Measurements from ENCODE around the gene MYO1D.
"Not testable (repeated sequence)": the region's sequence is repeated elsewhere in the genome, so short reads cannot be mapped to it uniquely, and the experiment has no call there.

MYO1D gene

DNA sequence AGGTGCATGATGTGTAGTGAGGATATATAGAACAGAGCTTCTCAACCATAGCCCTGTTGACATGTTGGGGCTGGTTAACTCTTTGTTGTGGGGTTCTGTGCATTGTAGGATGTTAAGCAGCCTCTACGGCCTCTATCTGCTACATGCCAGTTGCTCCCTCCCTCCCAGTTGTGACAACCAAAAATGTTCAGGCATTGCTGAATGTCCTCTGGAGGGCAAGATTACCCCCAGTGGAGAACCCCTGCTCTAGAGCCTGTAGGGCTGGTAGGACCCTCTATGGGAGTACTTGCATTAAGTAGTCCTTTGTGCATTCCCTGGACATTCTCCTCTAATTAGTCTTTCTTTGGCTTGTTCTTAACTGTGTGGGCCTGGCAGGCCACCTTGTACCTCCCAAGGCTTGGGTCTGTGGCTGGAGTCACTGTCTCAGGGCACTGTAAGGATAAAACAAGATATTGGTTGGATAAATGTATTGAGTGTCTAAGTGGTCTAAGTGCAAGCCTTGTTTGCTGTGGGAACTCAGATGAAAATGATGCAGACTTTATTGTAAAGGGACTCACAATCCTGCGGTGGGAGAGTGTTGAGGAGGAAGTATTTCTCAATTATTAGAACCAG is 19.8 kb upstream of the MYO1D start:
- in situ Hi-C loops (cut with MboI; ENCODE audit: low sequenced_read_pairs) = no loop called here

DNA sequence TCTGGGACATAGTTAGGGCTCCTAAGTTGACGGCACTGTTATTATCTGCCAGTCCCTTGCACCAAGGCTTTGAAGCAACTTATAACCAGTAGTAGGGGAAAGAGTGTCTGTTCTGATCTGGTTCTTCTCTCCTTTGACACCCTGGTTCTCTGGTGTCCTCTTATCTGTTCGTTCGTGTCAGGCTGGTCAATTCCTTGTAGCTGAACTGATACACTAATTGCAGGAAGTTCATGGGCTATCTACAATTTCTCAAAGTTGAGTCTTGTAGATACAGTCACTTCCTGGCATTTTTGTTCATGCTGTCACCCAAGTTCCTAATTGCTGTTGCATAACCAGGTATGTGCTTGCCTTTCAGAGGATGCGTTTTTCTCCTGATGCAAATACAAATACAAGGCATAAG is 17.3 kb upstream of the MYO1D start:
- in situ Hi-C loops (cut with MboI; ENCODE audit: low sequenced_read_pairs) = no loop called here

DNA sequence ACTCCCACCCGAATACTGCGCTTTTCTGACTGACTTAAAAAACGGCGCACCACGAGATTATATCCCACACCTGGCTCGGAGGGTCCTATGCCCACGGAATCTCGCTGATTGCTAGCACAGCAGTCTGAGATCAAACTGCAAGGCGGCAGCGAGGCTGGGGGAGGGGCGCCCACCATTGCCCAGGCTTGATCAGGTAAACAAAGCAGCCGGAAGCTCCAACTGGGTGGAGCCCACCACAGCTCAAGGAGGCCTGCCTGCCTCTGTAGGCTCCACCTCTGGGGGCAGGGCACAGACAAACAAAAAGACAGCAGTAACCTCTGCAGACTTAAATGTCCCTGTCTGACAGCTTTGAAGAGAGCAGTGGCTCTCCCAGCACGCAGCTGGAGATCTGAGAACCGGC is 10.5 kb upstream of the MYO1D start:
- in situ Hi-C loops (cut with MboI; ENCODE audit: low sequenced_read_pairs) = not testable (repeated sequence)

DNA sequence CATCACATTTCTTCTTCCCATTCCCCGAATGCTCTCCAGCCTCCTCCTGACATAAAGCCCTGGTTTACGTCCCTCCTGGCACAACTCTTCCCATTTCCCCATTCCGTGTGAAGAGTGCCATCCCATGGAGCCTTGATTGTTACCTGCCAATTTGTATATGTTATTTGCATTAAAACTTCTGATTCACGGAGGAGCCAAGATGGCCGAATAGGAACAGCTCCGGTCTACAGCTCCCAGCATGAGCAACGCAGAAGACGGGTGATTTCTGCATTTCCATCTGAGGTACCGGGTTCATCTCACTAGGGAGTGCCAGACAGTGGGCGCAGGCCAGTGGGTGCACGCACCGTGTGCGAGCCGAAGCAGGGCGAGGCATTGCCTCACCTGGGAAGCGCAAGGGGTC is 10.0 kb upstream of the MYO1D start:
- in situ Hi-C loops (cut with MboI; ENCODE audit: low sequenced_read_pairs) = not testable (repeated sequence)

DNA sequence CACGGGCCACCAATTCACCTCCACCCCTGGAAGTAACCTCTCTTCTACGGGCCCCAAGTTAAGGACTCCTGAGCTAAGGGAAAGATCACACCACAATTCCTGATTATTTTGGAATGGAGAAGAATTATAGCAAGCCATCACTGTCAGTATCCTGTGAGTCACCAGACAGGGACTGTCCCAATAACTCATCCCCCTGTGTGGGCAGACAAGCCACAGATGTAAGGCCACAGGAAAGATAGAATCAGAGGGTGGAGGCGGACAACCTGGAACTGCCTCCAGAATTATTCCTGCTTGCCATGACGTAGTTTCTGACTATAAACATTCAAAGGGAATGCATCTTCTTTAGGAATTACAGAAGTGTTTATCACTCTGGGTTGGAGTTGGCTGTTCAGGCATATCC is 5.8 kb upstream of the MYO1D start:
- in situ Hi-C loops (cut with MboI; ENCODE audit: low sequenced_read_pairs) = no loop called here

DNA sequence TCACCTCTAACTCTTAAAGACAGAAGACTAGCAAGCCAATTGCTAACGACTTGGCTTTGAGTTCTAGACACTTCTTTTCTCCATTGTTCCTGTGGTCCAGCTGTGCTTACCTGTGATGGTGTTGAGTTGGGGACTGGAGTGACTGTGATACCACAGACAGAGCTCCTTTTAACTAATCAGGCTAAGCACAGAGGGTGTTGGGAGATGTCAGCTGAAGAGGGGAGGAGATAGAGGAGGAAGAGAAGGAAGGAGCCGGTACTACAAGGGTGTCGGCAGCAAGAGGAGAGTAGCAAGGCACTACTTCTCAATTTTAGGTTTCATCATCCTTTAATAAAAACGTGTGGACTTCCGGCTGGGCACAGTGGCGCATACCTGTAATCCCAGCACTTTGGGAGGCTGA is 5.1 kb upstream of the MYO1D start:
- in situ Hi-C loops (cut with MboI; ENCODE audit: low sequenced_read_pairs) = no loop called here

DNA sequence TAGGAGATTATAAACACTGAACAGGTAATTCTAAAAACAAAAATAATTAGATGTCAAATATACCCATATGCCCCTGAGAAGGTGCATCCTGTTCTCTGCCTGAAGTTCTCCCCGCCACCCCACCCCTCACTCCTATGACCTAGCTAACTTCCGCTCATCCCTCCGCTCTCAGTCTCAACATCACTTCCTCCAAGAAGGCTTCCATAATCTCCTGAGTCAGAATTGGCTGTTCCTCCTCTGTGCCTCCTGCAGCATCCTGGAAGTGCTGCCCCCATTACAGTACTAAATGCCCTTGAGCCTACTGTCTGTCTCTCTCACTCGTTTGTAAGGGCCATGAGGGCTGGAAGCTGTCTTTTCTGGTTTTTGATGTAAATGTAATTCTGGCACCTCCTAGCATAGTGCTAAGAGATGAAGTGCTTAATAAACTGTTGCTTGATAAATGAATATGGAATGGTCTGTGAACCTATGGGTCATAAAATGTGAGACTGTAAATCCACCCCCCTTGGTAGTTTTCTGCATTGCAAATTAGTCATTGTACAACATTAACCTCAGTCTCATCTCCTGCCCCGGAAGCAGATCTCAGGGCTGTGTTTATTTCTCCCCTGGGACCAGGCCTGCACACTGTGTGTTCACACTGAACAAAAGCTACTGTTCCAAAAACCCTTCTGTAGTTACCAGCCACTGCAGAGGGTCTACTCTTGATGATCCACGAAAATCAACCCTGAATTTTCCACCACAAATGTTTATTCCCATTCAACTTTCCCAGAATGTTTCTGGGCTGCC is 3.9 kb upstream of the MYO1D start:
- in situ Hi-C loops (cut with MboI; ENCODE audit: low sequenced_read_pairs) = no loop called here

DNA sequence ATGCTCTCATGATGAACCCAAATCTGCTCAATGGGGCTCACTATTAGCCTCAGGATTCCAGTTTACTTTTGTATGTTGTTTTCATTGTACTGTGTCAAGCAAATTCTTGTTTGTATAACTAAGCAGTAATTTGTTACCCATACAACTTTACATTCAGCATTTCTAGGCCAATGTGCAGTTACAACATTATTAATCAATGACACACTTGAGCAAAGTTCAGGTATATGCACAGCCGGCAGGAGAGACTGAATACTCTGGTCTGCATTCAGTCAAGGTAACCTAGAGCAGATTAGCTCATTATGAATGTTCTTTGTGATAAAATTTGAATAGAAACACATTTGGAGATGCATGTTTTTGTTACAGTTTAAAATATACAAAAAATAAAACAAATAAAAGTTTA is 2.2 kb upstream of the MYO1D start:
- in situ Hi-C loops (cut with MboI; ENCODE audit: low sequenced_read_pairs) = no loop called here

DNA sequence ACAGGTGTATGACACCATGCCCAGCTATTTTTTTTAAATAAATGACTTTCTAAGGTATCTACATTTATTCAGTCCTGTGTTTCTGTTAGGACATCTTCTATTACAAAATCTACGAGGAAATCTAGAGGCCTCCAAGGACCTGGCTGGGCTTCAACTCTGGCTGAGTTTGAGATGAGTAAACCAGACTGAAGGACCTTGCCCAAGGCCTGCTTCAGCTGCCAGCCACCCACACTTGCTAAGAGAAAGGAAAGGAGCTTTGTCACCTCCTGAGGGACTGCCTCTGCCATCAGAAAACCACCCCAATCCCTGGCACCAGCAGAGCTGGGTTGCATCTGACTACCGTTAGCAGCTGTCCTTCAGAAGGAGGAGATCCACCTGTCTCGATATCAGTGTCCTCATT is 1.3 kb upstream of the MYO1D start:
- in situ Hi-C loops (cut with MboI; ENCODE audit: low sequenced_read_pairs) = no loop called here

DNA sequence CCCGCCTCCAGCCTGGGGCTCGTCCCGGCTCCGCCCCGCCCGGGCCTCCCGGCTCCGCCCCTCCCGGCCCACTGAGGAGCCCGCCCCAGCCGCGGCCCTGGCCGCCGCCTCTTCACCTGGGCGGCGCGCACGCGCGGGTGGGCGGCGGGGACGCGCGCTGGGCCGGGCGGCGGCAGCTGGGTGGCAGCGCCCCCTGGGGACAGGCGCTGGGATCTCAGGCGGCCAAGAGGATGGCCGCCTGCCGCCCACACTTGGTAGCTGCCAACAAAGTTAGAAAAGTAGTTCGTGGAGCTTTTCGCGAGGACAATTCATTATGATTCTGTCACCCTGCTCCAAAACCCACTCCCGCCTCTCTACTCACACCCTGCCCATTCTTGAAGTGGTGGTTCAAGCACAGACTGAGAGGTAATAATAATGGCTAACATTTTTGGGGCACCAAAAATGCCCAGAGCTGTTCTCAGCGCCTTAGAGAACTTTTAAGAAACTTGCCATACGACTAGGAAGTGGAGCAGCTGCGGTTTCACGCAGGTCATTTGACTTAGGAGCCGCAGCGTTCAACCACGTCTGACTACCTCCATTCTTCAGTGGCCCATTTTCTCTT is 340 bp upstream of the MYO1D start:
- in situ Hi-C loops (cut with MboI; ENCODE audit: low sequenced_read_pairs) = no loop called here

DNA sequence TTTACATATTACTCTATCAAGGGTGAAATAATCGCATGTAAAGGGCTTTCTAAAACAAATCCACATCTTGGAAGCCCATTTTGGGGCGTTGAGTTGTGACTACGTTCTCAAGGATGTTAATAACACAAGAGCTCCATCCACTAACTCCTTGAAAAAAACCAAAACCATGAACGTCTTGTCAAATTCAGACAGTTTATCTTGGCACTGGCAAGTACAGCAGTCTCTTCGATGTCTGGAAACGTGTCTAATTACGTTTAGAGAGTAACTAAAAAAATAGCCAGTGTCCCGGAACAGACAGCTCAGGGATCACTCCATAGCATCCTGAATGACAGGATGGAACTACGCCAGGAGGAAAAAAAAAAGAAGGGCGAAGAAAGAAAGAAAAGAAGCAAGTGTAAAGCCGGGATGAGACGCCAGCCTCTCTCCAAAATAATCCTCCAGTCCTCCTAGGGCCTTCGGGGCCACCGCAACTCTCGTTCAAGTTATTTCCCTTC is 954 bp downstream of the MYO1D start:
- in situ Hi-C loops (cut with MboI; ENCODE audit: low sequenced_read_pairs) = no loop called here

DNA sequence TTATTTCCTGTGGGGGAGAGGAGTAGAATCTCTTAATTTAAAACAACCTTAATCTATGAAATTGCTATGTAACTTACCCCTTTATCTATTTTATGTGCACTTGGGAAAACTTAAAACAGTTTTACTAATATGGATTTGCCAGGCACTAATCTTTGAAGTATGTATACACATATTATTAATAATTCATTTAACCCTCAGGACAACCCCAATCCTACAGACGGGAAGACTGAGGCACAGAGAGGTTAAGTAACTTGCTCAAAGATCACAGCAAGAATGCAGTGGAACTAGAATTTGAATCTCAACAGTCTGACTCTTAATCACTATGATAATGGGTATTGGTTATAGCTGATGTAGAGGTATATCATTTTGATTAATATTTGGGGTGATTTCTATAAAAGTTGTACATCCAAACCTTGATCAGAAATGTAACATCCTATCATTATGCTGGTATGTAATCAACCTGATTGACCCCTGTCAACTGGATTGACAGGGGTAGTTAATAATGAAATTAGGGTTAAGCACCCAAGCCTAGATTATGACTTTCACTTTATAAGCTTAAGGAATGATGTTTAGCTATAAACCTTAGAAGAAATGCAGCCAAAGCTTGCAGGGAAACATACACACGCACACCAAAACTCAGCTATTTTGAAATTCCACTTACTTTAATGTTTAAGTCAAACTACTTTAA is 1.6 kb downstream of the MYO1D start:
- in situ Hi-C loops (cut with MboI; ENCODE audit: low sequenced_read_pairs) = no loop called here

DNA sequence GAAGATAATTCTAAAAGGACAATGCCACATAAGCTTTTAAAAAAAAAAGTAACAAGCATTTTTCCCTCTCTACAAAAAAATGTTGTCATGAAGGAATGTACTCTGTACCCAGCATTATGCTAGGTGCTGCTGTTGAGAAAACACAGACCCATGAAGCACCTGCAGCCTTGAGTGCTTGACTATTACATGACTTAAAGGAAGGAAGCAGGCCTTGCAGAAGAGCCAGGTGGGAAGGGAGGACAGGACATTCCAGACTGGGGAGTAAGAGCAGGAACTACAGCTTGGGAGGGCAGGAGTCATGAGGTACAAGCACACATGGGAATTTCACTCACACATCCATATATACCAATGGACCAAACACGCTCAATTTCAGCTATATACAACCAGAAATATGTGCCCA is 3.8 kb downstream of the MYO1D start:
- in situ Hi-C loops (cut with MboI; ENCODE audit: low sequenced_read_pairs) = no loop called here

DNA sequence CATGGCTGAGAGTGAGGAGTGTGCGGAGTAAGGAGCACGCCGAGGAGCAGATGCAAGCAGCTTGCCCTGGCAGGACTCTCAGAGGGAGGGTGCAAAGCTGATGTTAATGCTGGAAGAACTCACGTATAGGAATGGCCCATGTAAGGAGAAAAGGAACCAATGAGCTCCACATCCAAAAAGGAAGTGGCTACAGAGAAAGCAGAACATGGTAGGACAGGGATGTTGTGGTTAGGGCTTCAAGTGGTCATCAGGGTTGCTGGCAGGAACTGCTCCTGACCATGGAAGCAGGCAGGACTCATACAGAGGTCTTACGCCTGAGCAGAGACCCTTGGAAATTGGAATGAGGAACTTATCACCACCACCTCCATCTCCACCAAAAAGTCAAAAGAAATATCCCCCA is 5.2 kb downstream of the MYO1D start:
- in situ Hi-C loops (cut with MboI; ENCODE audit: low sequenced_read_pairs) = no loop called here

DNA sequence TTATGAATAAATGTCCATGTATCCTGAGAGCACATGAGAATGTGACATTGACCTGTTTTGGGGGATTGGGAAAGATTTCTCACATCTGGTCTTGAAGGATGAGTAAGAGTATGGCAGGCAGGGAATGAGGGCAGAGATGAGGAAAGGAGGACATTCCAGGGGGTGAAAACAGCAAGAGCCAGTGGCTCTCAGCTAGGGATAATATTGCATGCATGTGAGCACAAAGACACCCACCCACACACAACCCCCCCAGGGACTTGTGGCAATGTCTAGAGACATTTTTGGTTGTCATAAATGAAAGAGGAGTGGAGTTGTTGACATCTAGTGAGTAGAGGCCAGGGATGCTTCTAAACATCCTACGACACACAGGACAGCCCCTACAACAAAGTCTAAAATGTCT is 6.0 kb downstream of the MYO1D start:
- in situ Hi-C loops (cut with MboI; ENCODE audit: low sequenced_read_pairs) = no loop called here

DNA sequence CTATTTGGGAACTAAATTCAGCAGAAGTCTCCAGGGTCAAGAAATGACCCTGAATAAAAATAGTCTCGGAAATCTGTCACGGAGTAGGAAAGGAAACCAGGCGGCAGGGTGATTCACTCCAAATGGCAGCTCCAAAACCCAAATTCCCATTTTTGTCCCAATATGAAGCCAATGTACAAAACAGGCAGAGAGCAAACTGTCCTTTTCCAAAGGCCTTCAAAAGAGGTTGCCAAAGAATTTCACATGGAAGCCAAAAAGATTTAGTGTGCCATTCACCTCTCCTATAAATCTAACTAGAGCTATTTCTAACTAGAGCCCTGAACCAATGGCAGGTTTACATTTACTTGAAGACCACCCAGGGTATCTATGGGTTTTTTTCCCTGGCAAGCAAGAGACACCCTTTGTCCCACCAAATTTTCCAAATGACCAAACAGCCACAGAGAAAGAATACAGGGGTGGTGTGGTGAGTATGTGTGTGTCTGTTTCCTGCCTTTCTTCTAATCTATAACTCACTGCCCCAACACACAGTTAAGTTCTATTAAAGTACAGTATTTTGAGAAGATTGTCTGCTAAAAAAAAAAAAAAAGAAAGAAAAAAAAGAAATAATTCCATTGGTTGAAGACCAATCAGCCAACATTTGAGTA is 6.8 kb downstream of the MYO1D start:
- in situ Hi-C loops (cut with MboI; ENCODE audit: low sequenced_read_pairs) = no loop called here

DNA sequence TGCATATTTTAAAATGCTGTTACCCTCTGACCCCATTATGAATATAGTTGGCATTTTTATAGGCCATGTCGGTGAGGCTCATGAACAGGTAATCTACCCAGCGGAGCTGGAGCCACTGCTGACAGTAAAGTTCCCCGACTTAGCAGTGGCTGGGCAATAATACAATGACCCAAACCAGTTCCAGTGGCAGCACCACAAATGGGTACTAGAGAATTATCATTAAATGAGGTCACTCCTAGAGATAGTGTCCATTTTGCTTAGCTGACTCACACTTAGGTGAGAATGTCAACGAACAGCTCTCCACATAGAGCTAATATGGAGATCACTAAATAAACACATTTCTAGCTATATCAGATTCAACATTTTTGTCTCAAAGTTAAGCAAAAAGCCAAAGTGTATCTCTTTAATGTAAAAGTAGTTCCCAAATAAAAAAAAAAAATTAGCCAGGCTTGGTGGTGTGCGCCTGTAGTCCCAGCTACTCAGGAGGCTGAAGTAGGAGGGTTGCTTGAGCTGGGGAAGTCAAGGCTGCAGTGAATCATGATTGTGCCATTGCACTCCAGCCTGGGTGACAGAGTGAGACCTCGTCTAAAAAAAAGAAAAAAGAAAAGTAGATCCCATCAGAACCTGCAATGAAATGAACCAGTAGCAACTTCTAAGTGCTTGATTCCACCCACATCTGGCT is 7.4 kb downstream of the MYO1D start:
- in situ Hi-C loops (cut with MboI; ENCODE audit: low sequenced_read_pairs) = no loop called here

DNA sequence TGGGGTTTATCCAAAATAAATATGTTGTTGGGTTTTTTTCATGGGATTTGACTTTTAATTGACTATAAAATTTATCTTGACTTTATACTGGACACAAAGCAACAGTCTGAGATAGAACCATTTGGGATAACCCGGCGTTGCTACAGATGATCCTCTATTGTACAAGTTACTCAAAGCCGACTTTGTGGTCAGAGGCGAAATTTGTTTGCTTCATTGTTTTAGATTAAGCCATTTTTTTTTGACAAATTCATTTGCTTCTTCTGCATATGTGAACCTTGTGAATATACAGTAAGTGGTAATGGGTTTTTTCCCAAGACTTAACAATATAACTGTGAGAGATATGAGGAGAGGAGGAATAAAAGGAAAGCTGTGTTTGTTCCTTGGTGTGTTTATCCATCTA is 11.8 kb downstream of the MYO1D start:
- in situ Hi-C loops (cut with MboI; ENCODE audit: low sequenced_read_pairs) = no loop called here

DNA sequence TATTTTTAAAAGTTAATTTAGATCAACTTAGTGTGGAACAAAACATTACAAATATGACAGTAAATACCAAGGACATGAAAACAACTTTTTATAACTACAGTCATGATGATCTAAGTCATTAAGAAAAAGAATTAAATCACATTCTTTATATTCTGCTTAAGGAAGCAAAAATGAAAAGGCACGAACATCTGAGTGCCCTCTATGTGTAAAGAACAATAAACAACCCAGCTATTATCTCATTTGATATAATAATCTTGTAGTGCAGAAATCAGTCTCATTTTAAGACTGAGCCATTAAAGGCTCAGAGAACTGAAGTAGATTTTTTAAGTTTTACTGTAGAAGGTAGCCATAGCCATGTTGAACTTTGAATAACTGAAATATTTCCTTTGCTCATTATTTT is 13.4 kb downstream of the MYO1D start:
- in situ Hi-C loops (cut with MboI; ENCODE audit: low sequenced_read_pairs) = no loop called here

DNA sequence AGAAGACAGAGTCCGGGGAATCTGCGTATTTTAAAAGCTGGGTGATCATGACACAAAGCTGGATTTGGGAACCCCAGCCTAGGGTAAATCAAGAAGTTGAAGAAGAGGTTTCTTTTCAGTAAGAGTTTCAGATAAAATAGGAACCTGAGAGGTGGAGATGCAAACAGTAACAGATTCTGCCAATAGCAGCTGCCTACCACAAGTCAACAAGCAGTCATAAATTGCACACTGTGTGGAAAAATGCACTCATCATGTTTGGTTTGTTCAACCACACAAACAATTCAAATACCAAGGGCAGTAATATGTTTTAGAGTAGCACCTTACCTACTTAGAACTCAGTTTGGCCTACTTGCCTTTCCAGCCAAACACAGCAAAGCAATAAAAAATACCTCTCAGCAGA is 14.0 kb downstream of the MYO1D start:
- in situ Hi-C loops (cut with MboI; ENCODE audit: low sequenced_read_pairs) = no loop called here

DNA sequence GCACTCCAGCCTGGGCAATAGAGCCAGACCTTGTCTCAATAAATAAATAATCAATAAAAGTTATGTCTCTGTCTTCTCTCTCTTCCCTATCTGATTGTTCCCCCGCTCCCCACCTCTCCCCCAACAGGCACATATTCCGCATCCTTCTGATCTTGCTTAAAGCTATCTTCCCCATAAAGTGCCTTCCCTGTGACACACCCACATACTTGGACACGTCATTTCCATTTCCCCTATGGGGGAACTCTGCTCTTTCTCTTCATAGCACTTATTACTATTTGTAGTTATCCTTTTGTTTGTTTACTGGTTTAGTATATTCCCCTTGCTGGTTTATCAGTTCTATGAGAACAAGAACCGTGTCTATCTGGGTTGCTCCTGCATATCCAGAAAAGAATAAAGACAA is 14.9 kb downstream of the MYO1D start:
- in situ Hi-C loops (cut with MboI; ENCODE audit: low sequenced_read_pairs) = no loop called here

Data from hTERT RPE-1 (cell line).